ENCODE data around the gene GOSR2.
"Not testable (repeated sequence)": the region's sequence is repeated elsewhere in the genome, so short reads cannot be mapped to it uniquely, and the experiment has no call there.

The GOSR2 gene

GRCh38 chr17:46930051-46930450, 7.1 kb downstream of the GOSR2 start:
- no peak for DNase-seq (ENCODE audit: low spot score)

DNA sequence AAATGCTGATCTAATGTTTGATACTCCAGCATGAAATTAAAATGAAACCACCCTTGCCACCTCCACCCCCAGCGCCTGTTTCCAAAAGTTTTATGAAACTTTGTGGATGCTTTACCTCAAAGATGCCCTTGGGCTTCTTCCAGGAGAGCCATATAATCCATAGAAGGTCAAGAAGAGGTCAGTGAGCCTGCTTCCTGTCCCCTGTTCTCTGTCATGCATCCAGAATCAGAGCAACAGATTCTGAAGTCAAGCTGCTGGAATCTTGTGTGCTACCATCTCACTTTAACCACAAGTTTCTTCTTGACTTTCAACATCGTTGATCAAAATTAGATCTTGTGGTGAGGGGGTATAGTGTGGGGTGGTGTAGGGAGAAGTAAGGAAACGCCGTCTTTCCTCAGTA, 8.6 kb downstream of the GOSR2 start:
- no peak for DNase-seq (ENCODE audit: low spot score)

GRCh38 chr17:46935658-46936266, 12.8 kb downstream of the GOSR2 start:
- peak; percentile 42 for DNase-seq (ENCODE audit: low spot score)

GRCh38 chr17:46940692-46941404, 17.9 kb downstream of the GOSR2 start:
- DNase-seq (ENCODE audit: low spot score): peak; percentile 80

GRCh38 chr17:46942441-46943217, 19.7 kb downstream of the GOSR2 start:
- DNase-seq (ENCODE audit: low spot score): peak; percentile 70

DNA sequence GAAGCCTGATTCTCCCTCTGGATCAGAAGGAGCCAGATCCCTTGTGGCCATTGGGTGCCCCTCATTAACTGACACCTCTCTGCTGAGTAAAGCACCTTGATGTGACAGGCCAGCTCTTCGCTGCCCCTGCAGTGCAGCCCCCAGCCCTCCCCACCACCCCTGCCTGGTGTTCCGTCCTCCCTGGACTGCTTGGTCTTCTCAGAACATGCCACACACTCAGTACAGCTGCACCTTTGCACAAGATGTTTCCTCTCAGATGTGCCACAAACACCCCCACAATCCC, 20.2 kb downstream of the GOSR2 start:
- DNase-seq (ENCODE audit: low spot score): no peak

- peak; percentile 47 for DNase-seq (ENCODE audit: low spot score)
Measured at GRCh38 chr17:46943501-46944393, 20.8 kb downstream of the GOSR2 start.

DNA sequence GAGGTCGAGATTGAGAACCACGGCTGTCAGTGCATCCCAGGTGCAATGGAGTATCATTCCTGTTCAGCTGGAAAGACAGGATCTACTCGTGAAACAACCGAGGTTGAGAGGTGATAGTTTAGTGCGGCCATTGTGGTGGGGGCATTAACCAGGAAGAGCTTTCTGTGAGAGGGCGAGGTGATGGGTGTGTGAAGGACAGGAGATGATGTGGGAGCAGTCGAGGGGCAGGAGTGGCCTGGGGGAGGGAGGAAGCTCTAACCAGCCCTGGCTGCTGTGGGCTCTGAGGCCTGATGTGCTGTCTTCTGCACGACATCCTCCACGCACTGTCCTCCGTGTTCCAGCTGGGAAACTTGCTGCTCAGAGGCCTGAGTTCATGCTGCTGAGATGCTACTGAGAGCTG, 22.0 kb downstream of the GOSR2 start:
- DNase-seq (ENCODE audit: low spot score): no peak

DNA sequence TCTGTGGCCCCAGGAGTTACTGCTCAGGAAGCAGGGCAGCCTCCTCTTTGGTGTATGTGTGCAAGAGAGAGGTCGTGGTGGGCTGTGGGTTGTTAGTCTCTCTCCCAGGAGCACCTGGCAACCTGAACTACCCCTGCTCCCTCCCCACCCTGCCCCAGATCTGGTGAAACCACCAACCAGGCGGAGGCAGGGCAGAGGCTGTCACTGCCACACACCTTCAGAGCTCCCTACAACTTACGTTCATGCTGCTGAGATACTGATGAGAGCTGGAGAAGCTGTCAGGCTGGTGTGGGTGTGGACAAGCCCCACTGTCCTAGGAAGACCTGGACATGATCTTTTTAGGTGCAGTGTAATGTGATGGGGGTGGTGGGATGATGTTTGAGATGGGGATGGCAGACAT, 24.3 kb downstream of the GOSR2 start:
- DNase-seq (ENCODE audit: low spot score): no peak

- DNase-seq (ENCODE audit: low spot score): no peak
Measured at GRCh38 chr17:46948544-46948943, 25.6 kb downstream of the GOSR2 start.

DNA sequence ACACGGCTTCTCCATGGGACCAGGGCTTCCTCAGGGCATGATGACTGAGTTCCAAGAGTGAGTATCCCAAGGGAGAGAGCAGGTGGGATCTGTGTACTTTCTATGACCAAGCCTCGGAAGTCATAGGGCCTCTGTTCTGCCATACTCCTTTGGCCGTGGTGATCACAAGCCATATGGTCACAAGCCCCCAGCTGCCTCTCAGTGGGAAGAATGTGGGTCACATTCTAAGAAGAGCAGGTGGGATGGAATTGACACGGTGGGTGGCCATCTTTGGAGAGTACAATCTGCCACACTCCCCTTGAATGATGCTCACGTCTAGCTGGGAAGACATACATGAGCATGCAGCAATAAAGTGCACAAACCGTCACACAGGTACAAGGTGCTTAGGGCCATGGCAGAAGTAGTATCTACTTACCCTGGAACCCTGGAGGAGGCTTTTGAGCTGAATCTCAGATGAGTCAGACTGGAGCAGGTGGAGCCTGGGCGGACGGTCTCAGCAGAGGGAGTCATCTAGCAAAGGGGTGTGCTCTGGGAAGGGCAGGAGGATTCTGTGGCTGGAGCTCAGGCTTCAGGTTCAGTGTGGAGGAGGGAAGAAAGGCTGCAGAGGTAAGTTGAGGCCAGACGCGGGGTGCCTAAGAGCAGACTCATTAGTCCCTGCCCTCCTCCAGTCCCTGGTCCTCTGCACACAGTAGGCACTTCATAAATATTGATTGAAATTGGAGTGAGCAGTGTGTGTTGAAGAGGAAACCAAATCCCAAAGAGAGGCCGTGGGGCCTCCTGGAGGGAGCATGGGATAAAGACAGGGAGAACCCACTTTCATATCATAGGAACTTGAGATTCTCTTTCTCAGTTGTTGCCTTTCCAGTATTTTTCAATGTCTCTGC, 26.6 kb downstream of the GOSR2 start:
- DNase-seq (ENCODE audit: low spot score): no peak

DNA sequence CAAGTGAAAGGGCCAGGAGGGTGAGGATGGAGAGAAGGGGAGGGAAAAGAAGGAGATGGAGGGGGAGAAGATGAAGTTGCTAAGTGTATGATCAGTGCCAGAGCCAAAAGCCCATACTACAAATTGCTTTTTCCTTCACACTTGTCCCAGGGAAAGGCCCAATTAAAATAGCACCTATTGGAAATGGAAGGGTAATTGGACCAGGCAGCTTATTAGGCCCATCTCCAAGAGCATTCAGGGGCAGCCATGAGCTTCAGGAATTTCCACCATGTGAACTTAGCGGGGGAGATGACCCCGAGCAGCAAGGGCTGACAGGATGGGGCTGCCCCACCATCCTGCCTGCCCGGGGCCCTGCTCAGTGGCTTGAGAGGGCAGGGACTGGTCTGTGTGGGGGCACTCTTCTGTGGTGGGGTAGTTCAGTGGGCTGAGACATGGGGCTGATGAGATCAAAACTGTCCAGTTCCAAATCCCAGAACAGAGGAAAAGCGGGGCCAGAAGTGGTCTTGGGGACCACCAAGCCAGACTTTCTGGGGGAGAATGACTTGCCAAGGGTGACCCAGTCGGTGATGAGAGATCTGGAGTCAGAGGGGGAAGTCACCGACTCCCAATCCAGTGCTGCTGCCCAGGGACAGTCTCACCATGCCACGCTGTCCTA, 27.5 kb downstream of the GOSR2 start:
- DNase-seq (ENCODE audit: low spot score): no peak

DNA sequence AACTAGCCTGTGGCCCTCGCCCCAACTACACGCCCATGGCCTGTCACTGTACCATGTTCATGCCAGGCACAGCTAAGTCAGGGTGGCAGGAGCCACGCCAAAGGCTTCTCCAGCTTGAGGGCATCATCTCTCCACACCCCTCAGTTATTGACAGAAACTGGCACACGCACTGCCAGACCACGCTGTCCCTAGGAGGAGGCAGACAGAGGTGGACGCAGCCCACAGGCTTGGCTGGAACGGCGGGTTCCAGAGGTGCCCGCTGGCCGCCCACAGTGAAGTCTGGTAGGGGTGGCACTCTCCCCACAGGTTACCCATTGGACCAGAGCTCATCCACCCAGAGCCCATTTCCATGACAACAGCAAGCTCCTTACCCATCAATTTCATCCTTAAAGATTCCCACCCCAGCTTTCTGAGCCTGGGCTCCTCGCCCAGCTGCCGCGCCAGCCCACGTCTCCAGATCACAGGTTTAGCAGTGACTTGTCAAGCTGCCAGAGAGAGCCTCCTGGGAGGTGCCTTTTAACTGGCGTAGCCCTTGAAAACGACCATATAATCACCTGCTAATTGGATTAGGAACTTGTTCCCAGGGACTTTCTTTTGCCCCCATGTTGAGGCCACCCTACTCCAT, 28.1 kb downstream of the GOSR2 start:
- no peak for DNase-seq (ENCODE audit: low spot score)

DNA sequence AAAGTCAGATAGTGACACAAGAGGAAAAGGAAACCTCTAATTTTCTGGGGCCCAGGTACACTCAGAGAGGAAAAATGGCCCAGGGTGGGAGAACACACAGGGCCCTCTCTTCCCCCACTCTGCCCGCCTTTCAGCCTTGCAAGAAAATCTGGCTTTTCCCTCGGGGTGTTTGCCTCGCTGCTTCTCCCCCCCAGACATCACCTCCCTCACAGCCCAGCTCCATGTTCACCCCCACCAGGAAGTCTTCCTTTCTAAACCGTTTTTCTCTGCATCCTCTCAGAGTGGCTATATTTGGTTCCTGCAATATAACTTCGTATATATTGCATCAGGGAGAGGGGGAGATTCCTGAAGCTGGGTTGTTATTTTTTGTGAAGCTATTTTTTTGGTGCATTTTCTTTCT, 28.7 kb downstream of the GOSR2 start:
- DNase-seq (ENCODE audit: low spot score): no peak

DNA sequence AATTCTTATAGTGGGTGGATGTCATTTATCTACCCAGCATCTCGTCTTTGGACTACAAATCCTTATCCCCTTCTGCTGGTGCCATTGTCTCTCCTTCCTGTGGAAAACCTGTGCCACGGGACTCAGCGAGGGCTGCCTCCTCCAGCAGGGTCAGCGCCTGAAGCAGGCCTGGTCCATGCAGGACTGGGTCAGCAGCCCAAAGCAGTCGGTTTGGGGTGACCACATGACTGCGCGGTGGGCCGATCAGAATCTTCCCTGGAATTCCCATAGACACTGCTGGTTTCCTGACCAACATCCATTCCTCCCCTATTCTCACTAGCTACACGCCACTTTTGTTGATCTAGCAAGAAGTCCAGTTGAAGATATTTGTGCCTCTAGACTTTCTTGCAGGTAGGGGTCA, 29.2 kb downstream of the GOSR2 start:
- no peak for DNase-seq (ENCODE audit: low spot score)

DNA sequence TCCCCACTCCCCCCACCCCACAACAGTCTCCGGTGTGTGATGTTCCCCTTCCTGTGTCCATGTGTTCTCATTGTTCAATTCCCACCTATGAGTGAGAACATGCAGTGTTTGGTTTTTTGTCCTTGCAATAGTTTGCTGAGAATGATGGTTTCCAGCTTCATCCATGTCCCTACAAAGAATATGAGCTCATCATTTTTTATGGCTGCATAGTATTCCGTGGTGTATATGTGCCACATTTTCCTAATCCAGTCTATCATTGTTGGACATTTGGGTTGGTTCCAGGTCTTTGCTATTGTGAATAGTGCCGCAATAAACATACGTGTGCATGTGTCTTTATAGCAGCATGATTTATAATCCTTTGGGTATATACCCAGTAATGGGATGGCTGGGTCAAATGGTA, 30.2 kb downstream of the GOSR2 start:
- not testable (repeated sequence) for DNase-seq (ENCODE audit: low spot score)

DNA sequence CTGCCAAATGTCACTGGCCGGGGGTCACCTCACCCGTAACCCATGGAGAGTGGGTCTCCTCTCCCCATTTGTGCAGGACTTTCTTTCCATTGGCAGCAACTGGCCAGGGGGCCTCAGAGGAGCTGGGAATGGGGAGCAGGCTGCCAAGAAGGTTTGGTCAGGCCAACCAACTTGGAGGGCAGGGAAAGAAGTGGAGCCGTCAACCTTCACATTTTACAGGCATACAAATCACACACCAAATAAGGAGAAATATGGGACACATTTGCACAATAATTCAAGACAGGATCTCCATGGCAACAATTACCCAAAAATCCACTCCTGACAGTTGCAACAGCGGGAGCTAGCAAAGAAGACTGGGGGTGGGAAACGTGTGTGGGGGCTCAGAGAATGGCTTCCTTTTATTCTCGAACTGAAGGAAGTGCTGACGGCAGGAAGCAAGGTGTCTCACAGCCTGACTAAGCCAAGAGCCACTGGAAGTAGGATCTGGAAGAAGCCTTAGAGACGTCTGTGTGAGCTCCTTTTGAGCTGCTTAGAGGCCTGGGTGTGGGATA, 35.2 kb downstream of the GOSR2 start:
- DNase-seq (ENCODE audit: low spot score): peak; percentile 49

- no peak for DNase-seq (ENCODE audit: low spot score)
Measured at GRCh38 chr17:46960152-46960551, 37.2 kb downstream of the GOSR2 start.

DNA sequence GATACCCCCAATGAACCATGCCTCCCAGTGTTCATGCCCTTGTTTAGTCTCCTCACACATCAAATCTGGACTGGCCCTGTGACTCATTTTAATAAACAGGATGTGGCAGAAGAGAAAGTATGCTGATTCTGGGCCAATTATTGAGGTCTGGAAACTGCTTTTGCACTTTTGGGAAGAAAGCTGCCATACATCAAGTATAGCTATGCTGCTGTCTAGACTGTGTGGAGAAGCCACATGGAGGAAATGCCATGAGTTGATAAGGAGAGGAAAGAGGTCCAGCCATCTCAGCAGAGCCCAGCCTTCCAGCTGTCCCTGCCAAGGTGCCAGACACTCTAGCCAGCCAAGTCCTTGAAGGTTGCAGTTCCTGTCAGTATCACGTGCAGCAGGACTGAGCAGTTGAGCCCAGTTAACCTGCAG, 39.4 kb downstream of the GOSR2 start:
- DNase-seq (ENCODE audit: low spot score): peak; percentile 36

GRCh38 chr17:46963571-46963970, 40.6 kb downstream of the GOSR2 start:
- no peak for DNase-seq (ENCODE audit: low spot score)

Measured in kidney capillary endothelial cell (primary cell).